GM12891 (cell line): ENCODE measurements around the gene RTTN.

ENCODE experiments used
- POLR2A ChIP-seq: IDR thresholded peaks from 2 replicates; pipeline ENCODE4 v1.6.1; 2011; ENCODE audit warnings: low read depth, low read length, control low read depth
- TAF1 ChIP-seq: IDR thresholded peaks from 2 replicates; pipeline ENCODE4 v1.6.1; 2011; ENCODE audit warnings: low read depth, low read length, control low read depth

DNA sequence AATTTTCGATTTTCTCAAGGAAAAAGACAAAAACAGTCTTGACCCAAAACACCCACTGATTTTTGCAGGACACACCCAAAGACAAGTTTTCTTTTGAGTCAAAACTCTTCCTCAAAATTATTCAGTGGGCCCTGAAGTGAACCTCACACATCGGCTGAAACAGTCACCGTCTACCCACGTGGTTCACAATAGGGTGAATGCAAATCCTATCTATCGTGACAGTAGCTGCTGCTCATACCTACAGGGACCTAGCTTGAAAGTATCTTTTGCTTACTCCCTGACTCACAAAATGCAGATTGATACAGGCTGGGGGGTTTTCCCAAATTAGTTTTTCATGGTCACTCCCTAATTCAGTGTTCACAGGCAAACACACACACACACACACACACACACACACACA is 247.1 kb downstream of the RTTN start:
- TF ChIP-seq TAF1 (no peak), POLR2A (no peak)
